Measurements from ENCODE around the gene MATN1. TPM values are rescaled to one million over a fixed set of nuclear protein-coding genes. Genes with fewer than 3 reads are reported as not detected.

The MATN1 gene
- polyA plus RNA-seq, 3 donors = 0.07 TPM; not detected in 2

- H2AFZ ChIP-seq (ENCODE audit: insufficient read depth, low read depth, low read length, poor library complexity, severe bottlenecking) = no peak overlapping the region
- peak overlapping the region in 1 of 3 experiments; percentile 96 for H3K4me3 ChIP-seq (replicated peaks in 1 of 3; ENCODE audit: low read depth in 2 of 3, low read length in 3 of 3)
- peaks cover 100% of the 10 kb centered on the region for H3K79me2 ChIP-seq (ENCODE audit: insufficient read depth, low read length)
- H4K20me1 ChIP-seq (ENCODE audit: insufficient read depth, low read length) = peaks cover 100% of the 10 kb centered on the region
- peak overlapping the region; percentile 98 for H3K4me2 ChIP-seq (replicated peaks; ENCODE audit: extremely low read depth, low read length, poor library complexity, severe bottlenecking)
- Mint-ChIP-seq H3K27ac (peak overlapping the region; percentile 88 to 100 (median 93)), H3K9me3 (no peaks in the 10 kb centered on the region), H3K4me3 (peak overlapping the region; percentile 77 to 92), H3K27me3 (ENCODE audit: low read depth in 3 of 3) (peaks cover 0 to 5% (median 1%) of the 10 kb centered on the region in 3 donors), H3K36me3 (peaks cover 89 to 100% of the 10 kb centered on the region in 2 donors), H3K4me1 (peaks cover 98% of the 10 kb centered on the region)
- TF ChIP-seq CTCF (IDR thresholded peaks at IDR 0.05) = no peak
- H3K9ac ChIP-seq (ENCODE audit: insufficient read depth, low read length, poor library complexity, severe bottlenecking) = peak overlapping the region; percentile 31
- intact Hi-C loops (cut with micrococcal nuclease) = loop anchor here in 1 of 2 donors (5.0 kb wide), 1 partner anchor 33 kb away; no protein-coding TSS in a partner anchor
- H3K4me1 ChIP-seq (ENCODE audit: control insufficient read depth in 1 of 2, insufficient read depth in 2 of 2, low read length in 2 of 2) = peaks cover 100% of the 10 kb centered on the region in 2 donors
- H3K9me3 ChIP-seq (replicated peaks in 1 of 2; ENCODE audit: control insufficient read depth in 1 of 2, insufficient read depth in 1 of 2, low read length in 2 of 2) = no peaks in the 10 kb centered on the region
- WGBS (ENCODE audit: insufficient coverage) = 21% methylated on average over 6 of the region's 16 CpGs
- H3K27ac ChIP-seq (ENCODE audit: low read depth in 1 of 2, low read length in 2 of 2) = peak overlapping the region; percentile 72 to 79
- no peaks in the 10 kb centered on the region for H3K27me3 ChIP-seq (ENCODE audit: control insufficient read depth in 2 of 2, insufficient read depth in 2 of 2, low read length in 2 of 2)
- DNase-seq = no peak
- H3K36me3 ChIP-seq (replicated peaks in 1 of 2; ENCODE audit: control insufficient read depth in 1 of 2, insufficient read depth in 2 of 2, low read length in 2 of 2) = peaks cover 58 to 88% of the 10 kb centered on the region in 2 donors
Observed at GRCh38 chr1:30748699-30749401, 25.5 kb upstream of the MATN1 start.

- Histone ChIP-seq H2AFZ (ENCODE audit: insufficient read depth, low read depth, low read length, poor library complexity, severe bottlenecking) (no peak overlapping the region), H3K27ac (ENCODE audit: low read depth in 1 of 2, low read length in 2 of 2) (peak overlapping the region; percentile 72 to 79), H3K36me3 (replicated peaks in 1 of 2; ENCODE audit: control insufficient read depth in 1 of 2, insufficient read depth in 2 of 2, low read length in 2 of 2) (peaks cover 58 to 93% of the 10 kb centered on the region in 2 donors), H3K4me2 (replicated peaks; ENCODE audit: extremely low read depth, low read length, poor library complexity, severe bottlenecking) (peak overlapping the region; percentile 98), H4K20me1 (ENCODE audit: insufficient read depth, low read length) (peaks cover 100% of the 10 kb centered on the region), H3K4me1 (ENCODE audit: control insufficient read depth in 1 of 2, insufficient read depth in 2 of 2, low read length in 2 of 2) (peaks cover 100% of the 10 kb centered on the region in 2 donors), H3K9me3 (replicated peaks in 1 of 2; ENCODE audit: control insufficient read depth in 1 of 2, insufficient read depth in 1 of 2, low read length in 2 of 2) (no peaks in the 10 kb centered on the region), H3K79me2 (ENCODE audit: insufficient read depth, low read length) (peaks cover 100% of the 10 kb centered on the region), H3K27me3 (ENCODE audit: control insufficient read depth in 2 of 2, insufficient read depth in 2 of 2, low read length in 2 of 2) (no peaks in the 10 kb centered on the region), H3K4me3 (replicated peaks in 1 of 3; ENCODE audit: low read depth in 2 of 3, low read length in 3 of 3) (peak overlapping the region in 1 of 3 experiments; percentile 96), H3K9ac (ENCODE audit: insufficient read depth, low read length, poor library complexity, severe bottlenecking) (peak overlapping the region; percentile 31)
- no peak for TF ChIP-seq CTCF (IDR thresholded peaks at IDR 0.05)
- peak in 2 of 3 donors; percentile 39 to 43 for DNase-seq
- 47% methylated on average over 6 of the region's 9 CpGs for WGBS (ENCODE audit: insufficient coverage)
- intact Hi-C loops (cut with micrococcal nuclease) = loop anchor here in 1 of 2 donors (5.0 kb wide), 1 partner anchor 34 kb away; no protein-coding TSS in a partner anchor
- Mint-ChIP-seq H3K27me3 (ENCODE audit: low read depth in 3 of 3) (peaks cover 0 to 5% (median 1%) of the 10 kb centered on the region in 3 donors), H3K27ac (peak overlapping the region; percentile 88 to 100 (median 93)), H3K4me1 (peaks cover 98% of the 10 kb centered on the region), H3K9me3 (no peaks in the 10 kb centered on the region), H3K36me3 (peaks cover 89 to 100% of the 10 kb centered on the region in 2 donors), H3K4me3 (peak overlapping the region; percentile 77 to 92)
Observed at GRCh38 chr1:30748098-30748698, 24.8 kb upstream of the MATN1 start.

Measured in CD14-positive monocyte (primary cell).